ENCODE measurements around the gene STX18. TPM values are rescaled to one million over a fixed set of nuclear protein-coding genes. Genes with fewer than 3 reads are reported as not detected.

The STX18 gene
- total and polyA plus RNA-seq, 2 of the 13 experiments (the other 11 are each of a cell fraction or from before 2014, with no cell fraction given), result 23.9 to 37.1 TPM

GRCh38 chr4:4541661-4542570 is at the start of gene STX18 (continued):
- TF ChIP-seq ZNF703 (CRISPR knock-in tag; IDR thresholded peaks at IDR 0.05; ENCODE audit: borderline replicate concordance) (peak; percentile 84; the same call in 1 of the 2 replicates), MATR3 (CRISPR knock-in tag; IDR thresholded peaks at IDR 0.05) (no peak), REPIN1 (CRISPR knock-in tag; IDR thresholded peaks at IDR 0.05; ENCODE audit: borderline replicate concordance, low read depth) (peak; percentile 98), ZNF709 (CRISPR knock-in tag; IDR thresholded peaks at IDR 0.05) (peak; percentile 98), FOXM1 (CRISPR knock-in tag; IDR thresholded peaks at IDR 0.05) (0 out of 2 replicates have a peak, but pooled peaks have one; percentile 10), TCF7L2 (IDR thresholded peaks at IDR 0.05; ENCODE audit: low read depth, low read length) (no peak), HMGXB4 (CRISPR knock-in tag; IDR thresholded peaks at IDR 0.05; ENCODE audit: borderline replicate concordance in 1 of 2, low read depth in 1 of 2) (peak; percentile 96 to 98), CSRNP1 (CRISPR knock-in tag; IDR thresholded peaks at IDR 0.05) (peak; percentile 96), KLF12 (CRISPR knock-in tag; IDR thresholded peaks at IDR 0.05; ENCODE audit: borderline replicate concordance) (peak; percentile 82), ZBTB1 (CRISPR knock-in tag; IDR thresholded peaks at IDR 0.05; ENCODE audit: borderline replicate concordance) (peak; percentile 96; the same call in 1 of the 2 replicates), MIER3 (CRISPR knock-in tag; IDR thresholded peaks at IDR 0.05; ENCODE audit: borderline replicate concordance) (peak; percentile 99), HNF4A (CRISPR knock-in tag; IDR thresholded peaks at IDR 0.05) (peak; percentile 68), TRAFD1 (CRISPR knock-in tag; IDR thresholded peaks at IDR 0.05; ENCODE audit: borderline replicate concordance) (no peak), PPARG (CRISPR knock-in tag; conservative IDR thresholded peaks at IDR 0.05) (peak; percentile 73), ZNF44 (CRISPR knock-in tag; IDR thresholded peaks at IDR 0.05) (peak; percentile 95)

Data from HepG2 (cell line).